ENCODE results near the gene NANP.

DNA sequence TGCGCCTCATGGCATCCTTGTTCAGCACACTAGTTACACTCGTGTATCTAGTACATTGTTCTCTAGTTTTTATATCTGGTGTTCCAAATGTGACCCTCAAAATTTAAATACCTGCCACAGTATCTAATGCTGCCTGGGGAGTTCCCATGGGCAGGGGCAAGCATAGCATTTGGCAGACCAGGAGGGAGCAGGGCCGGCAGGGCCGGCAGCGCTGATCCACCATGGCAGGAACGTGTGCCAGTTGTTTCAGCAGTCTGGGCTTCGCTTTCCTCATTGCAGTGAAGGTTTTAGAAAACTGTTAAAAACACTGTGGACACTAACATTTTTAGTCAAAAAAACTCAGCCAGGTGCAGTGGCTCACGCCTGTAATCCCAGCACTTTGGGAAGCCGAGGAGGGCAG lies 19.2 kb downstream of the NANP start:
- TF ChIP-seq, protein P1, sequence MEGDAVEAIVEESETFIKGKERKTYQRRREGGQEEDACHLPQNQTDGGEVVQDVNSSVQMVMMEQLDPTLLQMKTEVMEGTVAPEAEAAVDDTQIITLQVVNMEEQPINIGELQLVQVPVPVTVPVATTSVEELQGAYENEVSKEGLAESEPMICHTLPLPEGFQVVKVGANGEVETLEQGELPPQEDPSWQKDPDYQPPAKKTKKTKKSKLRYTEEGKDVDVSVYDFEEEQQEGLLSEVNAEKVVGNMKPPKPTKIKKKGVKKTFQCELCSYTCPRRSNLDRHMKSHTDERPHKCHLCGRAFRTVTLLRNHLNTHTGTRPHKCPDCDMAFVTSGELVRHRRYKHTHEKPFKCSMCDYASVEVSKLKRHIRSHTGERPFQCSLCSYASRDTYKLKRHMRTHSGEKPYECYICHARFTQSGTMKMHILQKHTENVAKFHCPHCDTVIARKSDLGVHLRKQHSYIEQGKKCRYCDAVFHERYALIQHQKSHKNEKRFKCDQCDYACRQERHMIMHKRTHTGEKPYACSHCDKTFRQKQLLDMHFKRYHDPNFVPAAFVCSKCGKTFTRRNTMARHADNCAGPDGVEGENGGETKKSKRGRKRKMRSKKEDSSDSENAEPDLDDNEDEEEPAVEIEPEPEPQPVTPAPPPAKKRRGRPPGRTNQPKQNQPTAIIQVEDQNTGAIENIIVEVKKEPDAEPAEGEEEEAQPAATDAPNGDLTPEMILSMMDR (IDR thresholded peaks at IDR 0.05), result no peak
- TF ChIP-seq RFX5 (IDR thresholded peaks at IDR 0.05; ENCODE audit: low read length) (no peak), YY1 (IDR thresholded peaks at IDR 0.05; ENCODE audit: low read depth) (no peak), SIN3A (IDR thresholded peaks at IDR 0.05; ENCODE audit: borderline replicate concordance, low read depth, low read length) (no peak), EP300 (IDR thresholded peaks at IDR 0.05; ENCODE audit: borderline replicate concordance in 1 of 2, low read depth in 1 of 2, low read length in 1 of 2) (no peak), EZH2phosphoT487 (IDR thresholded peaks at IDR 0.05; ENCODE audit: borderline replicate concordance, low read depth) (no peak), POLR2AphosphoS5 (IDR thresholded peaks at IDR 0.05; ENCODE audit: low read depth, low read length) (no peak)

All from SK-N-SH (cell line).